ENCODE data around the gene MYH7. TPM values are rescaled to one million over a fixed set of nuclear protein-coding genes. Genes with fewer than 3 reads are reported as not detected.

The MYH7 gene
- not detected in 2 replicates for total RNA-seq

DNA sequence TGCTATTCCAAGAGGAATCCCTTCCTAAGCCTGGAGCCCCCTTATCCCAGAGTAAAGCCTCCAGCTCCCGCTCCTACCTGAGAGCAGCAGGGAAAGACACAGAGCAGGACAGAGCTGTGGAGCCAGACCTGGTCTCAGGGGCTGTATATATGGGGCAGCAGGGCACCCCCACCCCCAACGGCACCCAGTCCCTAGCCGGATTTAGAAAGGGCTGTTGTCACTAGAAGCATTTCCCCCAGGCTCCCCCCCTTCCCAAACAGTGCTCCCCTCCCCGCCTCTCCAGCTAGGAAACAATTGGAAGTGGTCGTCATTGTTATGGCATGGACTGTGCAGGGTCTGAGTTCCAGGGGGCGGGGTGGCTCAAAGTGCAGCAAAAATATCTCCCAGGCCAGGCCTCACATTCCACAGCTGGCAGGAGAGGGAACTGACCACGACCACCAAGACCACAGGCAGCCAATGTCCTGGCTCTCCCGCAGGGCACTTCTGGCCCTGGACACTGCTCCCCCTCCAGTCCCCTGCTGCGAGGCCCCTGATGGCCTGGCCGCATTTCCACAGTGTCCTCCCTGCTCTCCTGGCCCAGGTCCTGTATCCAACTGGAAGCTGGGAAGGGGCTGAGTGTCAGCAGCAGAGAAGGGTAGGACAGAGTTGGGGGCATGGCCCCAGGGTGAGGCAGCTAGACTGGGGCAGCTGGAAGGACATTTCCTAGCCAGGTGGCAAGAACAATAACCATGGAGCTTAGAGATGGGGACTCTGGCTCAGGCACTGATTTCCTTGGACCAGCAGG is at the start of gene MYH7:
Gene MYH7, minus strand, starts transcription at position 118 of the 784 bp plus-strand sequence. CDS start 1,928 bp downstream, outside the sequence.

GRCh38 chr14:23469127-23469905 is 33.9 kb upstream of the MYH7 start, which contains the start of gene NGDN:
Gene NGDN, plus strand, starts transcription at chr14:23469703. Its CDS starts 13 bp downstream, at chr14:23469716.

DNA sequence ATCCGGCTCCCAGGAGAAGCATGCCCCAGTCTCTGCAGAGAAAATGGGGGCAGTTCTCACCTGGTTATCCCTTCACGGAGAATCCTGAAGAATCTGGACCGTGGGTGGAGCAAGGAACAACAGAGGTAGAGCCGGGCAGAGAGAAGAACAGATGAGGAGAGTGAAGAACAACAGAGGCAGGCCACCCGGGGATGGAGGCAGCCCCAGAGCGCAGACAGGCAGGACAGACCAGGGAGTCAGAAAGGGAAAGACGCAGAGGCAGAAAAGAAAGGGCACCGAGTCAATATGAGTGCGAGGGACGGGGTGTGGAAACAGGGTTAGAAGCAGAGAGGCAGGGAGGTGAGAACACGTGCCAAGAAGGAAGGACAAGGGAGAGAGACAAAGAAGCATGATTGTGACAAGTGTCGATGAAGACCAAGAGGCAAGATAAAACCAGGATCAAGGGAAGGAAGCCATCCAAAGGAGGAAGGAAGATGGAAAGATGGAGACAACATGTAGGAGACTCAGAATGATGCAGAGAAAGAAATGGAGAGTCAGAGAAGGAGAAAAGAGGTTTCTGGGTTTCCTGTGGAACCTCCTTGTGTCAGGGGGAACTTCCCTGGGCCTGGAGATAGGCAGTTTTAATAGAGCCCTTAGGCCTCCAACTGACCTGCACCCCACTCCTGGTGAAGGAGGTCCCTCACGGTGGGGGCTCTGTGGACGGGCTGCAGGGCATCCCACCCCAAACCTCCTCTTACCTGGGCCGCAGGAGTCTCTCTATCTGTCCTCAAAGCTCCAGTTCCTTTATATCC is 27.7 kb downstream of the MYH7 start, which contains the start of gene MYH6:
Gene MYH6, minus strand, starts transcription at position 758 of the 791 bp plus-strand sequence. CDS start 1,050 bp downstream, outside the sequence.

DNA sequence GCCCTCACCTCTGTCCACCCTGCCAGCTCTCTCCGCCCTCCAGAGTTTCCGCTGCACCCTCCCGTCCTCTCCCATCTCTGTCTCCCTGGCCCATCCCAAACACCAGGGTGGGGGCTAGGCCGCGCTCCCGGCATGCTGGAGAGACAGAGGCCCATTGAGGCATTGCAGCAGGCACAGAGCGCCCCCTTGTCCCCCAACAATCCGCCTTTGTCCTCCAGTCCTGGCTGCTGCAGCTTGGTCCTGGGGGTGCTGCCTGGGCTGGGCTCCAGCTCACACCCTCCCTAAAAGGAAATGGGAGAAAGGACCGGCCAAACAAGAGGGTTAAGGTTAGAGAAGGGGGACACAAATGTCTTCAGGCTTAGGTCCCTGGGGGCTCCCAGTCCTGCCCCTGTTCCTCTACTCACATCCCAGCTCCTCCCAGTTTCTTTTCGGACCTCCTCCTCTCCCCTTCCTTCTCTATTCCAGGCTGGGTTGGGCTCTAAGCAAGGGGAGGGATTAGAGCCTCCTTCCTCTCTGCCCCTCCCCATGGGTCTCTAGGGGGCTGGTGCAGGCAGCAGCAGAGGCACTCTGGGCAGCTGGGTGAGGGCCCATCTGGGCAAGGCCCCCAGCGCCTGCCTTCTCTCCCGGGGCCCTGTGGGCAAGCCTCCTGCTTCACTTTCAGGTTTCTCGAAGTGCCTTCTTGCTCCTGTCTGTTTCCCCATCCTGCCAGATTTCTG is 58.8 kb downstream of the MYH7 start, which contains the start of gene CMTM5:
Gene CMTM5, plus strand, starts transcription at position 565 of the 716 bp plus-strand sequence. CDS start 206 bp downstream, outside the sequence.

DNA sequence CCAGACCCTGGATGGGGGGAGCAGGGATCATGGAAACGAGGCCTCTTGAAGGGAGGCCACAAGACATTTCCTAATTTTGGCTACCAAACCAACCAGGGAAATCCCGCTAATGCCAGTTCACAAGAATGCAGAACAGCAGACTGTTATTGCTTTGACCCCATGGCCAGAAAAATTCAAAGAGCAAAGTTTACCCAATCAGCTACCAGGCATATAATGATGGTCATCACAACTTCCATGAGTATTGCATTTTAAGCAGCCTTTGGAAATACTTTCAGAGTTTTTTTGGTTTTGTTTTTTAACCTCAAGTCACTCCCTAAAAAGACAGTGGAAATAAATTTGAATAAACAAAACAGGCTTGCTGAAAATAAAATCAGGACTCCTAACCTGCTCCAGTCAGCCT is 63.0 kb downstream of the MYH7 start, which contains the start of gene IL25:
Gene IL25, plus strand, starts transcription at position 301 of the 400 bp plus-strand sequence.

GRCh38 chr14:23365036-23365731 is 70.3 kb downstream of the MYH7 start, which contains the start of gene EFS:
Gene EFS, minus strand, starts transcription at chr14:23365172. Its CDS starts 147 bp downstream, at chr14:23365025.

Small RNA genes within 50 kb of the gene (small RNA-seq; reads per million reads assigned to genes)
- not detected for gene MIR208A
- not detected for gene MIR208B

Other genes starting within 250 kb of the MYH7 start
- not detected in 2 replicates for gene RNF212B, start 197.7 kb downstream of the MYH7 start, total RNA-seq
- 9.5 TPM in 2 replicates for gene HOMEZ, start 149.5 kb downstream of the MYH7 start, total RNA-seq
- 5.3 and 5.6 TPM in 2 replicates for gene PPP1R3E, start 132.8 kb downstream of the MYH7 start, total RNA-seq
- gene BCL2L2, start 128.8 kb downstream of the MYH7 start, total RNA-seq: 18.3 and 24.6 TPM in 2 replicates
- 54.5 and 74.8 TPM in 2 replicates for gene PABPN1, start 114.2 kb downstream of the MYH7 start, total RNA-seq
- gene SLC22A17, start 82.8 kb downstream of the MYH7 start, total RNA-seq: 0.76 and 1.6 TPM in 2 replicates
- not detected in 2 replicates for gene EFS, start 70.5 kb downstream of the MYH7 start, total RNA-seq
- gene IL25, start 62.9 kb downstream of the MYH7 start, total RNA-seq: not detected in 2 replicates
- gene CMTM5, start 58.6 kb downstream of the MYH7 start, total RNA-seq: not detected in 2 replicates
- gene MYH6, start 27.4 kb downstream of the MYH7 start, total RNA-seq: not detected in 2 replicates
- gene NGDN, start 34.0 kb upstream of the MYH7 start, total RNA-seq: 29.4 and 42.5 TPM in 2 replicates
- gene ZFHX2, start 116.1 kb upstream of the MYH7 start, total RNA-seq: 0.57 and 0.65 TPM in 2 replicates
- gene THTPA, start 120.6 kb upstream of the MYH7 start, total RNA-seq: 14.6 and 19.9 TPM in 2 replicates
- 18.6 and 19.6 TPM in 2 replicates for gene AP1G2, start 132.1 kb upstream of the MYH7 start, total RNA-seq
- gene JPH4, start 143.1 kb upstream of the MYH7 start, total RNA-seq: not detected in 2 replicates
- gene DHRS2, start 200.7 kb upstream of the MYH7 start, total RNA-seq: 0.38 TPM in 1 of 2 replicates, not detected in the other

All from vein endothelial cell (primary cell).